GM12875 (cell line): ENCODE results near the gene NPRL2.

Experiments used
- H3K4me3 ChIP-seq: one replicate; pipeline ENCODE4 v1.5.1; 2011; ENCODE audit warnings: low read depth, low read length, control low read depth
- CTCF ChIP-seq: IDR thresholded peaks from 2 replicates; pipeline ENCODE4 v1.5.1; 2011; ENCODE audit warnings: low read depth, mild to moderate bottlenecking, control low read depth, inconsistent platforms, low read length, moderate library complexity, borderline replicate concordance; ENCODE audit not compliant: insufficient read depth

NPRL2 gene

GRCh38 chr3:50340147-50340447 lies 10.5 kb downstream of the NPRL2 start:
- no peak for TF ChIP-seq CTCF
- peak overlapping the region; percentile 95 for H3K4me3 ChIP-seq

- TF ChIP-seq CTCF: no peak
- H3K4me3 ChIP-seq: peak overlapping the region; percentile 95
Measured at GRCh38 chr3:50339485-50340146, 11.0 kb downstream of the NPRL2 start.

GRCh38 chr3:50338965-50339364 lies 11.6 kb downstream of the NPRL2 start:
- TF ChIP-seq CTCF: no peak
- H3K4me3 ChIP-seq: peak overlapping the region; percentile 95

GRCh38 chr3:50337175-50337861 lies 13.3 kb downstream of the NPRL2 start:
- TF ChIP-seq CTCF: no peak
- H3K4me3 ChIP-seq: peak overlapping the region; percentile 95

GRCh38 chr3:50336452-50337174 lies 14.0 kb downstream of the NPRL2 start:
- peak overlapping the region; percentile 95 for H3K4me3 ChIP-seq
- TF ChIP-seq CTCF: no peak

GRCh38 chr3:50334339-50335075 lies 16.1 kb downstream of the NPRL2 start:
- H3K4me3 ChIP-seq: no peak overlapping the region

More at GRCh38 chr3:50334339-50335075, 16.1 kb downstream of the NPRL2 start:
- TF ChIP-seq CTCF: no peak
